Activated naive CD8-positive, alpha-beta T cell treated with anti-CD3 and anti-CD28 coated beads for 36 hours (primary cell): ENCODE measurements around the gene RFK. TPM values are rescaled to one million over a fixed set of nuclear protein-coding genes. Genes with fewer than 3 reads are reported as not detected.

Source experiments
- DNase-seq: peaks from one replicate; pipeline ENCODE4 v3.0.0; 2021
- H3K27ac Mint-ChIP-seq: one replicate; pipeline ENCODE4 v1.8.0; 2022; ENCODE audit warnings: mild to moderate bottlenecking, moderate library complexity, mixed read lengths
- H3K27me3 Mint-ChIP-seq: one replicate; pipeline ENCODE4 v1.8.0; 2022; ENCODE audit warnings: mild to moderate bottlenecking, mixed read lengths
- H3K36me3 Mint-ChIP-seq: one replicate; pipeline ENCODE4 v1.8.0; 2021; ENCODE audit warnings: mild to moderate bottlenecking, mixed read lengths
- H3K4me1 Mint-ChIP-seq: one replicate; pipeline ENCODE4 v1.8.0; 2021; ENCODE audit warnings: mixed read lengths
- H3K4me3 Mint-ChIP-seq: one replicate; pipeline ENCODE4 v1.8.0; 2022; ENCODE audit warnings: mild to moderate bottlenecking, moderate library complexity, mixed read lengths
- H3K9me3 Mint-ChIP-seq: one replicate; pipeline ENCODE4 v1.8.0; 2022; ENCODE audit warnings: mixed read lengths
- total RNA-seq, 2 experiments: library from RNA; stranded (reverse); gene quantifications; one replicate each; pipeline ENCODE4 v1.2.3, GENCODE V29; 2021

Gene RFK
- total RNA-seq, 2 experiments from 2014 or later, result 11.3 to 11.9 TPM

DNA sequence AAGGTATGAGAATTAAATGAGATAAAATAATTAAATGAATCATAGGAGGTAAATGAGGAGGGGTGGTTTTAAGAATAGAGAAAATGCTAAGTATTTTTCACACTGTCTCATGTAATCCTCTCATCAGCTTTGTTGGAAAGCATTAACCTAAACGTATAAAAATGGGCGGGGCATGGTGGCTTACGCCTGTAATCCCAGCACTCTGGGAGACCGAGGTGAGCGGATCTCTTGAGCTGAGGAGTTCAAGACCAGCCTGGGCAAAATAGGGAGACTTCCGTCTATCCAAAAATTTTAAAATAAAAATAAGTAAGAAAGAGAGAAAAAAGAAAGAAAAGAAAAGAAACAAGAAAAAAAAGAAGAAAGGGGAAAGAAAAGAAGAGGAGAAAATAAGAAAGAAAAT, 1.9 kb upstream of the RFK start:
- Mint-ChIP-seq H3K4me1 (peaks cover 21% of the 10 kb centered on the region), H3K4me3 (no peak overlapping the region), H3K9me3 (peaks cover 5% of the 10 kb centered on the region), H3K27ac (no peak overlapping the region), H3K36me3 (peaks cover 14% of the 10 kb centered on the region), H3K27me3 (peaks cover 5% of the 10 kb centered on the region)
- DNase-seq, result no peak

DNA sequence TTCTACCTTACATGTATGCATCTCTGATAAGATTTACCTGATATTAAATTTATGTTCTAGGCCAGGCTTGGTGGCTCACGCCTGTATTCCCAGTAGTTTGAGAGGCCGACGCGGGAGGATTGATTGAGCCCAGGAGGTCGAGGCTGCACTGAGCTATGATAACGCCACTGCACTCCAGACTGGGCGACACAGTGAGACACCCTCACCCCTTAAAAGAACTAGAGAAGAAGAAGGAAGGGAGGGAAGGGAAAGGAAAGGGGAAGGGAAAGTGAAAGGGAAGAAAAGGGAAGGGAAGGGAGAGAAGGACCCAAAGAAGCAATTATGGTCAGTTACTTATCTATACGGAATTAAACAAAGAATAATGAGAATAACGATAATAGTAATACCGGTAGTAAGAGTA, 1.2 kb upstream of the RFK start:
- peaks cover 14% of the 10 kb centered on the region for H3K36me3 Mint-ChIP-seq
- H3K4me1 Mint-ChIP-seq, result peaks cover 21% of the 10 kb centered on the region
- H3K9me3 Mint-ChIP-seq, result peaks cover 5% of the 10 kb centered on the region
- H3K4me3 Mint-ChIP-seq, result peak overlapping the region; percentile 59
- peak overlapping the region; percentile 47 for H3K27ac Mint-ChIP-seq
- no peak for DNase-seq
- H3K27me3 Mint-ChIP-seq, result peaks cover 3% of the 10 kb centered on the region

DNA sequence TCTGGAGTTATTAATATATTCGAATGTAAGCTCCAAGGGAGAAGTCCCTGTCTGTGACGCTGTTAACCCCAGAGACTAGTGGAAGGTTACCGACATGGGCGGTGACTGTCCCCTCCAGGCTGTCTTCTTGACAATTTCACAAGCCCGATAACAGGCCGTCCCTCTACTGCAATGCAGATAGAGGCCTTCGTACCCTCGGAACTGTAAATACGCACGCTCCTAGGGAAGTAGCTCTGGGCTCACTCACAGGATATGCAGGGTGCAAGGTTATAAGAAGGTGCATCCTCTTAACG, 680 bp upstream of the RFK start:
- H3K27me3 Mint-ChIP-seq, result no peaks in the 10 kb centered on the region
- H3K4me1 Mint-ChIP-seq, result peaks cover 20% of the 10 kb centered on the region
- H3K27ac Mint-ChIP-seq, result peak overlapping the region; percentile 94
- H3K36me3 Mint-ChIP-seq, result peaks cover 14% of the 10 kb centered on the region
- peaks cover 5% of the 10 kb centered on the region for H3K9me3 Mint-ChIP-seq
- peak; percentile 61 for DNase-seq
- peak overlapping the region; percentile 96 for H3K4me3 Mint-ChIP-seq

DNA sequence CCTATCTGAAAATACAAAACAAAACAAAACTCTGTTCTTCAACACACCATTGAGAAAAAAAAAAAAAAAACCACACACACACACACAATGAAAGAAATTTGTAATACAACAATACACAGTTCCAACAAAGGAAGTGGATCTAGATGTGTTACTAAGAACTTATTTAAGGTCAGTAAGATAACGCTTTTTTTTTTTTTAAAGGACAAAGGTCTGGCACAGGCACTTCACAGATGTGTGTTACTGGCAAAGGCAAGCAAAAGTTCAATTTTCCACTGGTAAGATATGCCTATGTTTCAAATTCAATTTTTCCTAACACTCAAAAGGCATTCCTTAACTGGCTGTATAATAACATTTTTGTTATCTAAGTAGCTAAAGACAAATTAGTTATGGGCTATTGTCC, 3.6 kb downstream of the RFK start:
- H3K27ac Mint-ChIP-seq, result no peak overlapping the region
- no peak overlapping the region for H3K4me3 Mint-ChIP-seq
- DNase-seq, result no peak

DNA sequence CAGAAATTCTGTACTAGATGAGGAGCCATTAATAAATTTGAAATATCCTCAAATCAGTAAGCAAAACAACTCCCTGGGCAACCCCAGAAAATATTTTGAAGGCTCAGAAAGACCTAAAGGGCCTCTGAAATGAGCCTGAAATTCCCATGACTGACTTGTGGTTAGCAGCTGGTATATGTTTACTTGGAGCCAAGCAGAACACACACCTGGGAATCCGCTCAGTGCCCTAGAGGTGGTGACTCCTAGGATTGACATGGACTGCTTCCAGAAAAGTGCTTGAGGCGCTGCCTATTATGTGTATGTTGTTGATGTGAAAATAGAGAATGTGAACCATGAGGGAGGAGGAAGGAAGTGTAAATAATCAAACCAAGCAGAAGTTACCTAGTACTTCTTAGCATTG, 14.7 kb downstream of the RFK start:
- Mint-ChIP-seq H3K4me3 (no peak overlapping the region), H3K36me3 (peaks cover 15% of the 10 kb centered on the region), H3K27me3 (no peaks in the 10 kb centered on the region), H3K27ac (no peak overlapping the region), H3K4me1 (no peaks in the 10 kb centered on the region), H3K9me3 (no peaks in the 10 kb centered on the region)
- no peak for DNase-seq

More for the DNA sequence above, 3.6 kb downstream of the RFK start:
- Mint-ChIP-seq H3K9me3 (peaks cover 5% of the 10 kb centered on the region), H3K27me3 (no peaks in the 10 kb centered on the region), H3K4me1 (peaks cover 20% of the 10 kb centered on the region), H3K36me3 (peaks cover 27% of the 10 kb centered on the region)

- H3K4me3 Mint-ChIP-seq, result no peak overlapping the region
- H3K9me3 Mint-ChIP-seq, result no peaks in the 10 kb centered on the region
- H3K27ac Mint-ChIP-seq, result no peak overlapping the region
Measured at GRCh38 chr9:76378367-76379073, 15.7 kb downstream of the RFK start.

DNA sequence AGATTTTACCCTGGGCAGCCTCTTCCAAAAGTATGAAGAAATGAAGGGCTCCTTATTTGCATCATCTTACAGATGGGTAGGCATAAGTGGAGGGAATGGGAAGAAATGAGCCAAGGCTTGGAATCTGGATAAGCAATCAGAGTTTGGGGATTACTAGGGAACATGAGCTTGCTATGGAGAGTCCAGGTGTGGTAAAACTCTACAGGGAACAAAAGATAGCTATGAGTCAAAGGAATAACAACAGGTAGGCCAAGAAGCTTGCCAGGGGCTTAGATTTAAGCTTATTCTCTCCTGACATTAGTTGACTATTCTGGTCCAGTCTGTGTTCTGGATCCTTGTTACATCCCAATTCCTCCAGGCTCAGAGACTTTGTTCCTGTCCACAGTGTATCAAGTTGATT, 16.4 kb downstream of the RFK start:
- H3K4me1 Mint-ChIP-seq, result no peaks in the 10 kb centered on the region
- no peak for DNase-seq
- H3K4me3 Mint-ChIP-seq, result no peak overlapping the region
- peaks cover 2% of the 10 kb centered on the region for H3K36me3 Mint-ChIP-seq
- H3K9me3 Mint-ChIP-seq, result no peaks in the 10 kb centered on the region
- H3K27ac Mint-ChIP-seq, result no peak overlapping the region
- H3K27me3 Mint-ChIP-seq, result no peaks in the 10 kb centered on the region

More at GRCh38 chr9:76378367-76379073, 15.7 kb downstream of the RFK start:
- DNase-seq, result no peak
- Mint-ChIP-seq H3K4me1 (no peaks in the 10 kb centered on the region), H3K27me3 (no peaks in the 10 kb centered on the region), H3K36me3 (peaks cover 8% of the 10 kb centered on the region)

DNA sequence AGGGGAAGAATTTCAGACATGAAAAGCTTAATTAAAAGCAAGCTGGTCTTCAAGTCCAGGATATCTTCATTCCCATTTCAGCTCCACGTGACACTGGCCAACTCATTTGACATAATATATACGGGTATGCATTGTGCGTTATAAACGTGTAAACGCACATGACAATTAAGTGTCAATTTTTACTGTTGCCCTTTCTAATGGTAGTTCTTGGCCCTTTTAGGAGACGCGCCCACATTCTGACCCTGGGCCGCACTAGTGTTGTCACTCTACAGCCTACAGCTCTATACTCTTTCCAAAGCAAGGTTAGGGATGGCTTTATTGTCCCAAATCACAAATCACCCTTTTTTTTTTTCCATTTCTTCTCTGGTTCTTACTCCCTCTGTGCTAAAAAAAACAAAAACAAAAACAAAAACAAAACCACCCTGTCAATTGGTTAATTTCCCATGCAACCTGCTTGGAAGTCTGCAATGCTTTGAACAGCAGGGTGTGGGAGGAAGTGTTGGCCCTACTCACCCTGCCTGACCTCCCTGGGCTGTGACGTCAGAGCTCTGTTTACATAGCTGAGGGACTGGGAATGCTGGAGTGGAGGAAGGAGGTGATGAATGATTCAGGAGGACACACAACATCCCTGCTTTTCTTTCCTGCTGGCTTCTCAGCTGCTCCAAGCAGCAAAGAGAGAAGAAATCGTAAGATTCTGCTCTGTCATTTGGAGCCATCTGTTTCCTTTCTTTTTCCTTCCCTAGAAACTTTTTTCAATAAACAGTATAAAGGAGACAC, 19.3 kb downstream of the RFK start:
- H3K4me3 Mint-ChIP-seq, result no peak overlapping the region
- no peaks in the 10 kb centered on the region for H3K36me3 Mint-ChIP-seq
- H3K27ac Mint-ChIP-seq, result no peak overlapping the region
- H3K27me3 Mint-ChIP-seq, result no peaks in the 10 kb centered on the region
- no peaks in the 10 kb centered on the region for H3K9me3 Mint-ChIP-seq
- DNase-seq, result no peak
- H3K4me1 Mint-ChIP-seq, result no peaks in the 10 kb centered on the region

- no peaks in the 10 kb centered on the region for H3K9me3 Mint-ChIP-seq
- H3K36me3 Mint-ChIP-seq, result no peaks in the 10 kb centered on the region
Measured at GRCh38 chr9:76373784-76374474, 20.3 kb downstream of the RFK start.

DNA sequence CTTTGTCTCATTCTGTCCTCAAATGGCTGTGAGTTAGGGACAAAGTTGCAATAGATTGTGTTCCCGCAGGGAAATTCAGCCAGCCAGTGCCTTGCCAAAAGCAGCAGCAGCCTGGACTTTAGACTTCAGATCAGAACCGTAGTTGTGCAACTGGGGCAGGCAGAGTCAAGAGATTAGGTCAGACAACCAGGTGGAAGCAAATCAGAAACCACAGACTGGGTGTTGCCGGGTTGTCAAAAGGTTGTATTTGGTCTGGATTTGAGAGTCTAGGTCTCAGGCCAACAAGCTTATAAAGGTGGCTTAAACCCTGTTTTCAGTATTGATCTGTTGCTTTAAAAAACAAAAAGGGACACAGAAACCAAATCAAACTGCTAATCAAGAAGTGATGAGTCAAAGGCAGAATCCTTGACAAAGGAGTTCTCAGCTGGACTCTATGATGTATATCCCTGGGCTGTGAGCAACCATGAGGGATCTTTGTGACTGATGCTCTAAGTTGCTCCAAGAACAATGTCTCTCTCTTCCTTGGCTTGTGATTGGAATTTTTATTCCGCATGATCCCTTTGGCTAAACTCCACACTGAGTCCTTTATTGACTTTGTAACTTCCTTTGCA, 20.9 kb downstream of the RFK start:
- DNase-seq, result no peak
- no peaks in the 10 kb centered on the region for H3K36me3 Mint-ChIP-seq
- no peaks in the 10 kb centered on the region for H3K27me3 Mint-ChIP-seq
- H3K27ac Mint-ChIP-seq, result no peak overlapping the region
- H3K4me3 Mint-ChIP-seq, result no peak overlapping the region
- no peaks in the 10 kb centered on the region for H3K4me1 Mint-ChIP-seq
- no peaks in the 10 kb centered on the region for H3K9me3 Mint-ChIP-seq

More at GRCh38 chr9:76373784-76374474, 20.3 kb downstream of the RFK start:
- no peak overlapping the region for H3K27ac Mint-ChIP-seq
- no peak for DNase-seq
- no peak overlapping the region for H3K4me3 Mint-ChIP-seq
- H3K4me1 Mint-ChIP-seq, result no peaks in the 10 kb centered on the region
- H3K27me3 Mint-ChIP-seq, result no peaks in the 10 kb centered on the region

DNA sequence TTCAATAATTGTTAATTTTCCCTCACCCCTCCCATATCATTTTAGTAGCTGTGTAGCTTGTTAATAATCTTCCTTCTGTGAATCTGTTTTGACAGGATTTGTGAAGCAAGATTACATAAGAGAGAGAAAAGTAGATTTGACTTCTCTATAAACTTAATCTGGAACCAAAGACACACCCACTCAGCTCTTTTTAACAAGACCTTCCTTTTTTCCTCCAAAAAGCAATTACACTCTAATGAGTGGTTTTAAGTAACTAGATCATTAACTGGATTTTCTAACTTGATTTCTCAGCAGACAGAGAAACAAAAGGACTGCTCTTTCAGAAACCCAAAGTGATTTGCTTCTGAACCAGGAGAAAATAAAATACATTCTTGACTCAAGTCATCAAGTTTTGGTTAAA, 21.9 kb downstream of the RFK start:
- H3K4me3 Mint-ChIP-seq, result no peak overlapping the region
- no peaks in the 10 kb centered on the region for H3K27me3 Mint-ChIP-seq
- H3K9me3 Mint-ChIP-seq, result no peaks in the 10 kb centered on the region
- no peaks in the 10 kb centered on the region for H3K4me1 Mint-ChIP-seq
- no peaks in the 10 kb centered on the region for H3K36me3 Mint-ChIP-seq
- no peak for DNase-seq
- H3K27ac Mint-ChIP-seq, result no peak overlapping the region

DNA sequence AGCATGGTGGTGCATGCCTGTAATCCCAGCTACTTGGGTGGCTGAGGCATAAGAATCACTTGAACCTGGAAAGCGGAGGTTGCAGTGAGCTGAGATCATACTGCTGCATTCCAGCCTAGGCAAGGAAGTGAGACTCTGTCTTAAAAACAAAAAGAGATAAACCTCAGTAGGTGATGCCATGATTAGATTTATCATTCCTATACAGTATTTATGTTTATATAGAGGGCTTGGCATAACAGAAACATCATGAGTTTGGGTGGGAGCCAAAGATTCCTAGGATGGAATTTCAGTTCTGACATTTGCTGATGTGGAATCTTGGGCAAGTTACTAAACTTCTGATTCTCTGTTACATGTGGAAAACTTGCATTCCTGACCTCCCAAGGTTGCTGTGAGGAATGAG, 22.3 kb downstream of the RFK start:
- no peaks in the 10 kb centered on the region for H3K9me3 Mint-ChIP-seq
- no peak overlapping the region for H3K4me3 Mint-ChIP-seq
- H3K4me1 Mint-ChIP-seq, result no peaks in the 10 kb centered on the region
- H3K27me3 Mint-ChIP-seq, result no peaks in the 10 kb centered on the region
- H3K36me3 Mint-ChIP-seq, result no peaks in the 10 kb centered on the region
- H3K27ac Mint-ChIP-seq, result no peak overlapping the region
- DNase-seq, result no peak

- no peaks in the 10 kb centered on the region for H3K36me3 Mint-ChIP-seq
- H3K9me3 Mint-ChIP-seq, result no peaks in the 10 kb centered on the region
- no peak overlapping the region for H3K27ac Mint-ChIP-seq
- no peak for DNase-seq
- no peaks in the 10 kb centered on the region for H3K4me1 Mint-ChIP-seq
- H3K4me3 Mint-ChIP-seq, result no peak overlapping the region
- H3K27me3 Mint-ChIP-seq, result no peaks in the 10 kb centered on the region
Measured at GRCh38 chr9:76370396-76371023, 23.7 kb downstream of the RFK start.

DNA sequence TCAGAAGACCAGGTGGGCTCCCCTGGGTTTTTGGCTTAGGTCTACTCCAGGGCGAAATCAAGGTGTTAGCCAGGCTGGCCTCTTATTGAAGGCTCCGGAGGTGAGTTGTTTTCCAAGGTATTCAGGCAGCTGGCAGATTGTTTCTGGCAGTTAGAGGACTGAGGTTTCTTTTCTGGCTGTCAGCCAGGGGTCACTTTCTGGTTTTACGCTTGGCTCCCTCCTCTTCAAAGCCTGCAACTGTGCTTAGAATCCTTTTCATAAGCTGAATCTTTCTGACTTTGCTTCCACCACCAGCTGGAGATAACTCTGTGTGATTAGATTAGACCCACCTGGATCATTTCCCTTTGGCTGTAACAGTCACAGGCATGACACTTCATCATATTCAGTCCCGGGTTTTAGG, 24.6 kb downstream of the RFK start:
- no peak for DNase-seq
- no peak overlapping the region for H3K4me3 Mint-ChIP-seq
- no peaks in the 10 kb centered on the region for H3K9me3 Mint-ChIP-seq
- H3K27ac Mint-ChIP-seq, result no peak overlapping the region
- no peaks in the 10 kb centered on the region for H3K4me1 Mint-ChIP-seq
- no peaks in the 10 kb centered on the region for H3K36me3 Mint-ChIP-seq
- no peaks in the 10 kb centered on the region for H3K27me3 Mint-ChIP-seq

- H3K27ac Mint-ChIP-seq, result no peak overlapping the region
- H3K4me3 Mint-ChIP-seq, result no peak overlapping the region
- no peaks in the 10 kb centered on the region for H3K27me3 Mint-ChIP-seq
- no peaks in the 10 kb centered on the region for H3K9me3 Mint-ChIP-seq
- no peaks in the 10 kb centered on the region for H3K4me1 Mint-ChIP-seq
- DNase-seq, result no peak
- no peaks in the 10 kb centered on the region for H3K36me3 Mint-ChIP-seq
Measured at GRCh38 chr9:76366275-76366674, 28.0 kb downstream of the RFK start.
